ENCODE results near the gene FGFRL1. TPM values are rescaled to one million over a fixed set of nuclear protein-coding genes. Genes with fewer than 3 reads are reported as not detected.
A peak's percentile ranks its signal among the peaks of the same experiment; 100 is the strongest.
"Not testable (repeated sequence)": the region's sequence is repeated elsewhere in the genome, so short reads cannot be mapped to it uniquely, and the experiment has no call there.

The FGFRL1 gene
- total RNA-seq, 1 donor from 2014 or later, result 16.9 TPM

- peak; percentile 88 to 92 for DNase-seq (ENCODE audit: low read depth in 2 of 2)
Measured at GRCh38 chr4:973431-974397, 37.7 kb upstream of the FGFRL1 start, which contains the start of gene DGKQ. Gene DGKQ (minus strand): TSS chr4:973569. CDS start chr4:973482, 87 bp downstream.

DNA sequence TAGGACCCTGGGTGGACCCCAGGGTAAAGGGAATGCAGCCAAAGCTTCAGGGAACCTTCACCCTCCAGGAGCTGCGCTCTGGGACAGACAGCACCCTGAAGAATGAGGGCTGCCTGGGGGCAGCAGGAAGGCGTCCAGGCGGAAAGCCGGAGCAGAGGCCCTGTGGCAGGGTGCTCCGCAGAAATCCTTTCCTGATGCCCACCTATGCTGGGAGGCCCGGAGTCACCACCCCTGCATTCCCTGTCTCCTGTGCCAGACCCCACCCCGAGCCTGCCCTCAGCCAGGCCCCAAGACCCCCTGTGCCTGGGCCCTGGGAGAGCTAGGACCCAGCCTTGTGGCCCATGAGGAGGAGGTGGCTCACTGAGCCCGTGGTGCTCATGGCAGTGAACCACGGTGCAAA, 36.8 kb upstream of the FGFRL1 start:
- DNase-seq (ENCODE audit: low read depth in 2 of 2), result no peak

DNA sequence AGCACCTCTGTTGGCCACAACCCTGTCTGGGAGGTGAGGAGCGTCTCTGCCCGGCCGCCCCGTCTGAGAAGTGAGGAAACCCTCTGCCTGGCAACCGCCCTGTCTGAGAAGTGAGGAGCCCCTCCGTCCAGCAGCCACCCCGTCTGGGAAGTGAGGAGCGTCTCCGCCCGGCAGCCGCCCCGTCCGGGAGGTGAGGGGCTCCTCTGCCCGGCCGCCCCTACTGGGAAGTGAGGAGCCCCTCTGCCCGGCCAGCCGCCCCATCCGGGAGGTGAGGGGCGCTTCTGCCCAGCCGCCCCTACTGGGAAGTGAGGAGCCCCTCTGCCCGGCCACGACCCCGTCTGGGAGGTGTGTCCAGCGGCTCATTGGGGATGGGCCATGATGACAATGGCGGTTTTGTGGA, 35.4 kb upstream of the FGFRL1 start:
- not testable (repeated sequence) for DNase-seq (ENCODE audit: low read depth in 2 of 2)

- DNase-seq (ENCODE audit: low read depth in 2 of 2), result peak in 1 of 2 donors; percentile 55
Measured at GRCh38 chr4:978957-979701, 32.3 kb upstream of the FGFRL1 start.

DNA sequence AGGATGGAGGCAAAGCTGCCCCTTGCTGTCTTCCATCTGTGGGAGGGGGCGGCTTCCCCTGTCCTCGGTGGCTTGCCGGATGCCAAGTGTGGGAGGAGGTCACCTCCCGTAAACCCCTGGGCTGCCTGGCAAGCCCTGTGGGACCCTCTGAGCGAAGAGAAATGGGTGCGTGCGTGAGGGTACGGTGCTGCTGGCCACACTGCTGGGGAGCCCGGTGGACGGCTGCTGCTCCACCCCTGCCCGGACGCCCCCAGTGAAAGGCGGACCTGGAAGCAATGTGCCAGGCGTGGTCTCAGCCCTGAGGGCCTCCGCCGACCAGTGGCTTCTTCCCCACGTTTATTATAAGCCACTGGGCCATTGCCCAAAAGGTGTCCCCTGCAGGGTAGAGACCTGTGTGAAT, 29.1 kb upstream of the FGFRL1 start:
- DNase-seq (ENCODE audit: low read depth in 2 of 2), result no peak

DNA sequence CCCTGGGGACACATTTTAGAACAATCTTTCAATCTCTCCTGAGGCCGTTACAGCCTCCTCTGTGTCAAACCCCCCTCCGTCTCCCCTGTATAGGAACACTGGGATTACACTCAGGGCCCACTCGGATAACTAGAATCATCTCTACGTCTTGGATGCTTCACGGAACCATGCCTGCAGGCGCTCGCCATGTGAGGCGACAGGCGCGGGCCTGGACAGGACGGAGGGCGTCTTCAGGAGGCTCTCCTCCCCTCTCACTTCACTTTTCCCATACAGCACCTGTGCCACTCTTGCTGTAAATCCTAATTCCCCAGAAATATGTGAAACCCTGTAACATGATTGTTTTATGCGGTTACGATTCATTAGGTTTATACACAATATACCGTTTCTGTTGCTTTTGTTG, 28.6 kb upstream of the FGFRL1 start:
- DNase-seq (ENCODE audit: low read depth in 2 of 2), result no peak

DNA sequence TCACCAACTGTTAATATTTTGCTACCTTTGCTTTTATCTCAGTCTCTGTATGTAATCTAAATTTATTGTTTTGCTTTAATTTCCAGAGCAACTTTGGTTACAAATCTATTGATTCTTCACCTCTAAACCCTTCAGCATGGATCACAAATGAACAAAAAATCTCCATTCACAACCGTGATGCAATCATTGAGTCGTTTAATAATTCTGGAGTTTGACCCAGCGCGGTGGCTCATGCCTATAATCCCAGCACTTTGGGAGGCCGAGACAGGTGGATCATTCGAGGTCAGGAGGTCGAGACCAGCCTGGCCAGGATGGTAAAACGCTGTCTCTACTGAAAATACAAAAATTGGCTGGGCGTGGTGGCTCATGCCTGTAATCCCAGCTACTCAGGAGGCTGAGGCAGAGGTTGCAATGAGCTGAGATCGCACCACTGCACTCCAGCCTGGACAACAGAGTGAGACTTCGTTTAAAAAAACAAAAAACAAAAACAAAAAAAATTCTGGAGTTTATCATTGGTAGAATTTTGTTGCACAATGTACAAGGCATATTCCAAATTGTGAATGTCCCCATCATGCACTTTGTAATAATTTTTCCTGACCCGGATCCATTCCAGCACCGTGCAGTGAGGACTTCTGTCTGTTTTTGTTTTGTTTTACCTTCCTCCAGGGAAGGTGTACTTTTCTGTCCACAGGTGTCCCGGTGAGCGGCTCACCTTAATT, 26.9 kb upstream of the FGFRL1 start:
- DNase-seq (ENCODE audit: low read depth in 2 of 2), result no peak

GRCh38 chr4:985123-985830, 26.1 kb upstream of the FGFRL1 start:
- no peak for DNase-seq (ENCODE audit: low read depth in 2 of 2)

DNA sequence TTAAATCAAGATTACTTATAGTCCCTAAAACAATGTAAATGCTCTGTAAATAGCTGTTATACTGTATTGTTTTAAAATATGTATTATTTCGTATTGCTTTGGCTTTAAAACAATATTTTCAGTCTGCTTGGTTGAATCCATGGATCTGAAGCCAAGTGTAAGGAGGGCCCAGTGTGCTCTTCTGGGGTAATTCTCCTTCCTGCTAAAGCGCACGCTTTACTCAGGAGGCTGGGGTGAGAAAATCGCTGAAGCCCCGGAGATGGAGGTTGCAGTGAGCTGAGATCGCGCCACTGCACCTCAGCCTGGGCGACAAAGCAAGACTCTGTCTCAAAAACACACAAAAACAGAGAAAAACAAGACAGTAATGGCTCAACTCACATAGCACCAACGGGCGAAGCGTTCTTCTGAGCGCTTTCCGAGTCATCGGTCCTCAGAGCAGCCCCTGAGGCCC, 25.0 kb upstream of the FGFRL1 start:
- DNase-seq (ENCODE audit: low read depth in 2 of 2), result no peak

- DNase-seq (ENCODE audit: low read depth in 2 of 2), result peak; percentile 77 to 86
Measured at GRCh38 chr4:986879-987623, 24.4 kb upstream of the FGFRL1 start, which contains the start of gene IDUA. Gene IDUA (plus strand): TSS chr4:987044. CDS start chr4:987085, 41 bp downstream.

DNA sequence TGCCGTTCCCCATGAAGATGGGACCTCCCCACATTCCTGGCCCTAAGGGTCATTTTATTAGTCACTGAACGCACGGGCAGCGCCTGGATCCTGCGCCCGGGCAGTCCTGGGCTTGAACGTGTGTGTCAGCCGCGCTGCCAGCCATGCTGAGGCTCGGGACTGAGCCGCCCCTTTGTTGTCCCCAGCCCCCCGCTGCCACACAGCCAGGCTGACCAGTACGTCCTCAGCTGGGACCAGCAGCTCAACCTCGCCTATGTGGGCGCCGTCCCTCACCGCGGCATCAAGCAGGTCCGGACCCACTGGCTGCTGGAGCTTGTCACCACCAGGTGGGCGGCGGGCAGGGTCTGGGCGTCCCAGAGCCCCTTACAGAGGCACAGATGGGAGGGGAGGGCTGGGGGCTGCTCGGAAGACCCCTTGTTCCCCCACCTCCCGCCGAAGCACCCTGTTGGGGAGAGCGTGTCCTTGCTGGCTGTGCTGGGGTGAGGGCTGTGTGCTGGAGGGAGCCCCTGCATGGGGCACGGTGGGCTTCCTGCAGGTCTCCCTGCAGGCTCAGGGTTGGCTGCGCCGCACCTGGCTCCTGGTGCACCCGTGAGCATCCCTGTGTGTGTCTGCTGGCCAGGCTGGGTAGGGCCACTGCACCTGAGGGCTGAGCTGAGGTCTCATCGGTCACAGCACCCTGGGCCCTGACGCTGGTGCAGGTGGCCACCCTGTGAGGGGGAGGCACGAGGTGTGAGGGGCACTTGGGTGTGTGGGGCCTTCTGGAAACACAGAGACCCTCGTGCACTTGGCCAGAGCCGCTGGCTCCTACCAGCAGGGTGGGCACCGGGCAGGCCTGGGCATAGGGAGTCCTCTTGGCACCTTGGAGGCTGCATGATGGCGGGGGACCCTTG, 23.6 kb upstream of the FGFRL1 start:
- peak in 1 of 2 donors; percentile 45 for DNase-seq (ENCODE audit: low read depth in 2 of 2)

- no peak for DNase-seq (ENCODE audit: low read depth in 2 of 2)
Measured at GRCh38 chr4:988726-989721, 22.4 kb upstream of the FGFRL1 start.

DNA sequence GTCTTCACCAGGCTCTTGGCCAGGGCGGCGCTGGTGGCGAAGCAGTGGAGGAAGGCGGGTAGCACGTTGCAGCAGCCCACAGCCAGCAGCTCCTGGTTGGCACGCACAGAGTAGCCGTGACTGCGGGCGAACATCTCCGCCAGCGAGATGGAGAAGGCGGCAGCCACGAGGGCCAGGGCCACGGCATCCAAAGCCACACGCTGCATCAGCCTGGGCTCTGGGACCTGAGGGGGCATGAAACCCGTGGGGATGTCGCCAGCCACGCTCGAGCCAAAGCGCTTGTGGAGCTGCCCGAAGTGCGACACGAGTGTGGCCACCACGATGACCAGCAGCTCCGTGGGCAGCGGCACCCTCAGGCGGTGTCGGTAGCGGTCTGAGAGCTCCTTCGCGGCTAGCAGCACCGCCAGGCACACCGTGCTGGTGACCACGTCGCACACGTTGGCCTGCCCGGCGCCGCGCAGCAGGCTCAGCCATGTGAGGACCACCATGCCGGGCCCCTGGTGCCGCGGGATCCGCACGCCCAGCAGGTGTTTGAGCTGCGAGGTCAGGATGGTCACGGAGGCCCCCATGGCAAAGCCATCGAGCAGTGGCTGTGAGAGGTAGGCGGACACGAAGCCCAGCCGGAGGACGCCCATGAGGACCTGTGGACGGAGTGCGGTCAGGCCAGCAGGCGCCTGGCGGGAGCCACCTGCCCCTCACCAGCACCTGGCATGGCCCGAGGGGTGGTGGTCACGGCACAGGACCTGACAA, 21.5 kb upstream of the FGFRL1 start:
- DNase-seq (ENCODE audit: low read depth in 2 of 2), result no peak

DNA sequence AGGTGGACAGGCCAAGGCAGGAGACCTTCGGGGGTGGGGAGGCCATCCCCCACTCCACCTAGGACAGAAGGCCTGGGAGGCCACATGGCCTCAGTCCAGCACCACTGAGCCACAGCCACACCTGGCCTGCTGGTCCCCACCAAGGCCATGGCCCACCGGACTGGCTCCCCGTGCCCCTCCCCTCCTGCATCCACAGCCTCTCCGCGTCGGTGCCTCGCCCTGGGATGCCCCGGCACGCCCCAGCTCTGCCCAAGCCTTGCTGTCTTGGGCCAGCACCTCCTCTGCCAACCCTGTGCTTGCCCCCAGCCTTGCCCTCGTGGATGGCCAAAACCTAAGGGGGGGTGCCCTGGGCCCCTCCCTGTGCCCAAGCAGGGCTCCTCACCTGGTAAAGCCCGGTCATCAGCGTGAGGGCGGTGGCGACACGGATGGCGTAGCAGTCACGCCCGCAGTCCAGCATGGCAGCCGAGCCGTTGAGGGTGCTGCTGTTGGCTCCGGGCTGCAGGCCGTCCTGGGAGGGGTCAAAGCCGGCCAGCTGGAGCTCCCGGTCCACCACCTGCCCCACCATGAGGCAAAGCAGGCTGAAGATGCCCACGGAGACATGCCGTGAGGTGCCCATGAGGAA, 20.6 kb upstream of the FGFRL1 start:
- DNase-seq (ENCODE audit: low read depth in 2 of 2), result no peak

GRCh38 chr4:991451-992296, 19.8 kb upstream of the FGFRL1 start:
- no peak for DNase-seq (ENCODE audit: low read depth in 2 of 2)

Data from lung microvascular endothelial cell (primary cell).